Skeletal muscle satellite cell (primary cell): ENCODE results near the gene PHYHD1.

Experiments used
- H3K27me3 ChIP-seq: 2 replicates; pipeline ENCODE4 v1.7.0; 2013; ENCODE audit warnings: low read length; ENCODE audit not compliant: control insufficient read depth, insufficient read depth
- H3K36me3 ChIP-seq: 2 replicates; pipeline ENCODE4 v1.7.0; 2013; ENCODE audit warnings: mild to moderate bottlenecking, control low read depth, low read length; ENCODE audit not compliant: insufficient read depth
- H3K4me1 ChIP-seq: 2 replicates; pipeline ENCODE4 v1.7.0; 2013; ENCODE audit warnings: low read length; ENCODE audit not compliant: control insufficient read depth, insufficient read depth
- H3K4me2 ChIP-seq: 2 replicates; pipeline ENCODE4 v1.7.0; 2013; ENCODE audit warnings: mild to moderate bottlenecking, low read length
- H3K4me3 ChIP-seq: 2 replicates; pipeline ENCODE4 v1.7.0; 2013; ENCODE audit warnings: low read length
- H3K9ac ChIP-seq: 2 replicates; pipeline ENCODE4 v1.7.0; 2013; ENCODE audit warnings: mild to moderate bottlenecking, low read depth, low read length, moderate library complexity
- H3K9me3 ChIP-seq: replicated peaks from 2 replicates; pipeline ENCODE4 v1.7.0; 2013; ENCODE audit warnings: mild to moderate bottlenecking, control low read depth, low read length

Gene PHYHD1

DNA sequence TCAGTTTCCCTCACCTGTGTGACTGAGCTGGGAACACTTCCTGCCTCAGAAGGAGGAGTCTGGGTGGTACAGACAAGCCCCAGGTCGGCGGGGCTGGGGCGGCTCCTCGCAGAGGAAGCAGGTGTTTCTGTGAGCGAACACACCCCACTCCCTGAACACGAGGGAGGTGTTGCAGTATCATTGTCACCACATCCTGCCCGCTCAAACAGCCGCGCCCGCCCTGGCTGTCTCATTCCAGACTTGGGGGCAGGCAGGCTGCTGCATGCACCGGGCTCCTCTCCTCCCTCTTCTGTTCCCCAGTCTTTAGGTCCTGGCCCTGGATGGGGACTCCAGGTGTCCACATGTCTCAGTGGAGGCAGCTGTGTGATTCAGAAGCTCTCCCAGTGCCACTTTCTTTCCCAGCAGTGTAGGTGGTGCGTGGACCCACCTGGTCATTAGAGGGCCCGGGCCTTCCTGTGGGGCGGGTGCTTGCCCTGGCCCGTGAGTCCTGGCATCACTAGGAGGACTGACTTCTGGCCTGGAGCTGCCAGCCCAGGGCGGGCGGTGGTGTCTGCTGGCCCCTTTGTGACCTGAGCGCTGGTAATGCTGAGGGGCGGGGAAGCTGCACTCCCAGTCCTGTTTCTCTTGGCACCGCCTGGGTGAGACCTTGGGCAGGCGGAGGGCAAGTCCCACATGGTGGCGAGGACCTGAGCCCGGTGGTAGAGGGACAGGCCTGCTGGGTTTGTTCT lies 18.3 kb upstream of the PHYHD1 start:
- Histone ChIP-seq H3K27me3 (no peaks in the 10 kb centered on the region), H3K9ac (peak overlapping the region; percentile 4), H3K4me1 (peaks cover 48% of the 10 kb centered on the region), H3K9me3 (no peaks in the 10 kb centered on the region), H3K4me3 (no peak overlapping the region), H3K4me2 (no peak overlapping the region), H3K36me3 (peaks cover 44% of the 10 kb centered on the region)

DNA sequence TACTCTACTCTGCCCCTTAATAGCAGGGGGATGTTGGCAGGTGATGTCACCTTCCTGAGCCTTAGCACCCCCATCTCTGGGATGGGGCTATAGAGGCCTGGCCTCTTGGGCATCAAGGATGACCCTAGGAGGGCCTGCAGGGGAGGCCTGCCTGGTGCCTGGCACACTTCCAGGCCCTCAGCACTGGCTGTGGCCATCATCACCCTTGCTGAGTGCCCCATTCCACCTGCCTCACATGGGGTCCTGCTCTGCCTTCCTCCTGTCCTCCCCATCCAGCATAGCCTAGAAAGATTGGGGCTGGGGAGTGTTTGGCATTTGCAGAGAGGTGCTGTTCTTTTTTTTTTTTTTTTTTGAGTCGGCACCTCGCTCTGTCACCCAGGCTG lies 17.7 kb upstream of the PHYHD1 start:
- Histone ChIP-seq H3K4me1 (peaks cover 48% of the 10 kb centered on the region), H3K9ac (peak overlapping the region; percentile 4), H3K9me3 (no peaks in the 10 kb centered on the region), H3K4me2 (no peak overlapping the region), H3K27me3 (no peaks in the 10 kb centered on the region), H3K4me3 (no peak overlapping the region), H3K36me3 (peaks cover 50% of the 10 kb centered on the region)

DNA sequence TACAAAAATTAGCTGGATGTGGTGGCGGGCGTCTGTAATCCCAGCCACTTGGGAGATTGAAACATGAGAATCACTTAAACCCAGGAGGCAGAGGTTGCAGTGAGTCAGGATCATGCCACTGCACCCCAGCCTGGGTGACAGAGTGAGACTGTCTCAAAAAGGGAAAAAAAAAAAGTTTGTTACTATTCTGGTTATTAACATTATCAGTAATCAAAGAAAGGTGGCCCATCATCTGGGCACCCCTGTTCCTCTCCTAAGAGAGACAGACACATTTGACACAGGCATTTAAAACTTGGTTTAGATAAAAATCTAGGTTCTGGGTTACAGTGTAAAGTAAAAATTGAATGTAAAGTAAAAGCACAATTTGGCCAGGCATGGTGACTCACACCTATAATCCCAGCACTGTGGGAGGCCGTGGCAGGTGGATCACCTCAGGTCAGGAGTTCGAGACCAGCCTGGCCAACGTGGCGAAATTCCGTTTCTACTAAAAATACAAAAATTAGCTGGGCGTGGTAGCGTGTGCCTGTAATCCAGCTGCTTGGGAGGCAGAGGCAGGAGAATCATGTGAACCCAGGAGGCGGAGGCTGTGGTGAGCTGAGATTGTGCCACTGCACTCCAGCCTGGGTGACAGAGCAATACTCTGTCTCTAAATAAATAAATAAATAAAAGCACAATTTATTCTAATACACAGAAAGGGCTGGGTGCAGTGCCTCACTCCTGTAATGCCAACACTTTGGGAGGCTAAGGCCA lies 16.7 kb upstream of the PHYHD1 start:
- Histone ChIP-seq H3K9ac (no peak overlapping the region), H3K27me3 (no peaks in the 10 kb centered on the region), H3K4me1 (peaks cover 44% of the 10 kb centered on the region), H3K9me3 (no peaks in the 10 kb centered on the region), H3K36me3 (peaks cover 50% of the 10 kb centered on the region), H3K4me3 (no peak overlapping the region), H3K4me2 (no peak overlapping the region)

DNA sequence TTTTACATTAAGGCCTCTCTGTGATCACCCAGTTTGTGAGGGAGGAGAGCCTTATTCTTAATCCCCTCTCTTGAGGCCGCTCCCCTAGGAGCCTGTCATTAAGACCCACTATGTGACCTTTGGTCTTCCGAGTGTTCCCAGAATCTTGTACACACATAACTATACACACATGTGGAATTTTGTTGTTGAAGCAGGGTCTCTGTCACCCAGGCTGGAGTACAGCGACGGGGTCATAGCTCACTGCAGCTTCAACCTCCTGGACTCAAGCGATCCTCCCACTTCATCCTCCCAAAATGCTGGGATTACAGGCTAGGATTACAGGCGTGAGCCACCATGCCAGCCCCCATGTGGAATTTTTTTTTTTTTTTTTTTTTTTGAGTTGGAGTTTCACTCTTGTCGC lies 14.8 kb upstream of the PHYHD1 start:
- Histone ChIP-seq H3K4me3 (no peak overlapping the region), H3K9me3 (no peaks in the 10 kb centered on the region), H3K27me3 (no peaks in the 10 kb centered on the region), H3K36me3 (peaks cover 57% of the 10 kb centered on the region), H3K4me1 (peaks cover 41% of the 10 kb centered on the region), H3K9ac (no peak overlapping the region), H3K4me2 (no peak overlapping the region)

DNA sequence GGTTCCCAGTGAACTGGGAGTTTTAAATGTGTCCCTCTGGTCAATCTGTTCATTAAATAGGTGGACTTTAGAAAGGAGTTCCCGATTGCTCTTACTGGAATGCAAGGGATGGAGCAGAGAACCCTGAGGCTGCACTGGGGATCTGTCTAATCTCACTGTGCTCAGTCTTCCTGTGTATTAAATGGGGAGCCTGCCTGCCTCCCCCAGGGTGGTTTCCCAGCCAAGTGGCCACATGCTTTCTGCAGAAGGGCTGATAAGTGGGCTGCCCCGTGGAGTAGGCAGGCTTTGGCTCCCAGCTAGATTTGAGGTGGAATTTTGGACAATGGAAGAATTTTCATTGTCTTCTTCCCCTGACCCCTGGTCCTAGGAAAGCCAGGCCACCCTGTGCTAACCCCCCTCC lies 14.0 kb upstream of the PHYHD1 start:
- peaks cover 43% of the 10 kb centered on the region for H3K4me1 ChIP-seq
- H3K36me3 ChIP-seq = peaks cover 57% of the 10 kb centered on the region
- no peak overlapping the region for H3K4me2 ChIP-seq
- H3K4me3 ChIP-seq = no peak overlapping the region
- no peaks in the 10 kb centered on the region for H3K9me3 ChIP-seq
- H3K9ac ChIP-seq = no peak overlapping the region
- no peaks in the 10 kb centered on the region for H3K27me3 ChIP-seq

DNA sequence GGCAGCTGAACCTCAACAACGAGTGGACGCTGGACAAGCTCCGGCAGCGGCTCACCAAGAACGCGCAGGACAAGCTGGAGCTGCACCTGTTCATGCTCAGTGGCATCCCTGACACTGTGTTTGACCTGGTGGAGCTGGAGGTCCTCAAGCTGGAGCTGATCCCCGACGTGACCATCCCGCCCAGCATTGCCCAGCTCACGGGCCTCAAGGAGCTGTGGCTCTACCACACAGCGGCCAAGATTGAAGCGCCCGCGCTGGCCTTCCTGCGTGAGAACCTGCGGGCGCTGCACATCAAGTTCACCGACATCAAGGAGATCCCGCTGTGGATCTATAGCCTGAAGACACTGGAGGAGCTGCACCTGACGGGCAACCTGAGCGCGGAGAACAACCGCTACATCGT lies 12.4 kb upstream of the PHYHD1 start:
- no peak overlapping the region for H3K9ac ChIP-seq
- H3K36me3 ChIP-seq = peaks cover 58% of the 10 kb centered on the region
- no peak overlapping the region for H3K4me2 ChIP-seq
- H3K4me1 ChIP-seq = peaks cover 43% of the 10 kb centered on the region
- no peak overlapping the region for H3K4me3 ChIP-seq
- no peaks in the 10 kb centered on the region for H3K9me3 ChIP-seq
- no peaks in the 10 kb centered on the region for H3K27me3 ChIP-seq

DNA sequence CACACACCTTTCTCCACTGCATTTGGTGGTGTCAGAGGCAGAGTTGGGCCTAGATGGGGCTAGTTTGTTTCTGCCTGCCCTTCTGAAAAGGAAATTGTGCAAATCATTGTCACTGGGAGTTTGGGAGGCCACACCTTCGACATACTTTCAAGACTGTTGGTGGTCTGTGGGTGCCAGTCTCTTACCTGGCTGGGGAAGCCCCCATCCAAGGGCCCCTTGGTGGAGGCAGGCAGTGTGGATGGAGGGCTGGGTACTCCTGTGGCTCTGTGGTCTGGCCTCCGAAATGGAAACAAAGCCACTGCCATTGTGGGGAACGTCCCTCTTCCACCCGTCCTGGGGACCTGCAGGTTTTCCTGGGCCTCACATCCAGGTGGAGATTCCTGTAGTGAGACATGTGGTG lies 10.9 kb upstream of the PHYHD1 start:
- Histone ChIP-seq H3K4me1 (peaks cover 48% of the 10 kb centered on the region), H3K9ac (no peak overlapping the region), H3K9me3 (no peaks in the 10 kb centered on the region), H3K4me2 (no peak overlapping the region), H3K27me3 (no peaks in the 10 kb centered on the region), H3K36me3 (peaks cover 71% of the 10 kb centered on the region), H3K4me3 (no peak overlapping the region)

DNA sequence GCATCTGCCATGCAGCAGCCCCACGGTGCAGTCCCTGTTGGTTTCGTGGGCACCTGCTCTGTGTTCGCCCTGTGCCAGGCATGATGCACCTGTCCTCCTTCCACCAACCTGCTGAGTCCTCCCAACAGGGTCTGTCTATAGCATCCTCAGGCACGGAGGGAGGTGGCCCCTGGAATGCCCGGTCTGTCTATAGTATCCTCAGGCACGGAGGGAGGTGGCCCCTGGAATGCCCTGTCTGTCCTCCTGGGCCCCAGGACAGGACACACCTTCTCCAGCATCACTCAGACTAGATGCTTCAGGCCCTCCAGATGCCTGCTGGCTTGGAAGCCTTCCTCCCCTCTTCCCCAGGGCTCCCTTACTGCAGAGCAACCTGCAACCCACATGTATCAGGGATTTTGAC lies 9.9 kb upstream of the PHYHD1 start:
- H3K27me3 ChIP-seq = no peaks in the 10 kb centered on the region
- no peak overlapping the region for H3K4me3 ChIP-seq
- peaks cover 56% of the 10 kb centered on the region for H3K4me1 ChIP-seq
- H3K9ac ChIP-seq = peak overlapping the region; percentile 41
- no peaks in the 10 kb centered on the region for H3K9me3 ChIP-seq
- peak overlapping the region; percentile 68 for H3K4me2 ChIP-seq
- peaks cover 77% of the 10 kb centered on the region for H3K36me3 ChIP-seq

DNA sequence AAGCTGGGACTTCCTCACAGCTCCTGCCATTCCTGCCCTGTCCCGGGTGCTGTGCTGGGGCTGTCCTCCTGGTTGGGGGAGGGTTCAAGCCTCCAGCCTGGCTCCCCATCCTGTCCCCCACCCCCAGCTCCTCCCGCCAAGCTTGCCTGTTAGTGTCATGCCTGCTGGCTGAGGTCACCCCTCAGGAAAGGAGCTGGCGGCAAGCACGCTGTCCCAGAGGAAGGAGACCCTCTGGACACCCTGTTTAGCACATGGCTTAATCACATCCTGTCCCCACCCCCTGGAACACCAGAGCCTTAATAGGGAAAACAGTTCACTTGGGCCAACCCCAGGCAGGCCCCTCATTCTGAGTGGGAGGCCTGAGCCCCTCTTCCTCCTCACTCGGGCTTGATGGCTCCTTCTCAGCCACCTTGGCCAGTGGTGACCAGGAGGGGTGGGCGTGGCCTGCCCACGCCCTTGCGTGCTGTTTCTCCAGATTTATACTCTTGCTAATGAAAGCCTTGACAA lies 9.2 kb upstream of the PHYHD1 start:
- Histone ChIP-seq H3K4me1 (peaks cover 62% of the 10 kb centered on the region), H3K9me3 (no peaks in the 10 kb centered on the region), H3K27me3 (no peaks in the 10 kb centered on the region), H3K36me3 (peaks cover 83% of the 10 kb centered on the region), H3K4me3 (peak overlapping the region; percentile 47), H3K4me2 (peak overlapping the region; percentile 68), H3K9ac (peak overlapping the region; percentile 41)

DNA sequence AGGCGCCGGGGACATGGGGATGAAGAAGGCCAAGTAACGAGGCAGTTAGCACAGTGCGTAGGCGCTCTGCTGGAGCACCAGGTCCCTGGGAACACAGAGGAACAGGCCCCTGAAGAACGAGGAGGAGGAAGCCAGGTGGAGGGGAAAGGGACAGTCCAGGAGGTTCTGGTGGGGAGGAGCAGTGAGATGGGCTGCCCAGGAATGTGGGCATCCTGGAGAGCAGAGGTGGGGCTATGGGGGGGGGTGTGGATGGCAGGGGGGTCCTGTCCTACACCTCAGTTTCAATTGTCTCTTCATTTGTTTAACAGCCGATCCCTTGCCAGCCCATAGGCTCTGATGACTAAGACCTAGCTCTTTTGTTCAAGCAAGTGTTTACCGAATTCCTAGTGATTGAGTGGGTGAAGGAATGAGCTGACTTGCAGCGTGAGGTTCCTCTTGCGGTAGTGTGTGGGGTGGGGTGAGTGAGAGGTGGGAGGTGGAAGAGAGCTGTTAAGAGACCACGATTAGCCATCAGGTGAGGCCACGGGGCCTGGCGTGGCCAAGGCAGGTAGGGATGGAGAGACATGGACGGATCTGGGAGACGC lies 8.4 kb upstream of the PHYHD1 start:
- H3K4me3 ChIP-seq = peak overlapping the region; percentile 48
- peaks cover 79% of the 10 kb centered on the region for H3K36me3 ChIP-seq
- no peaks in the 10 kb centered on the region for H3K9me3 ChIP-seq
- peak overlapping the region; percentile 68 for H3K4me2 ChIP-seq
- H3K27me3 ChIP-seq = no peaks in the 10 kb centered on the region
- peaks cover 70% of the 10 kb centered on the region for H3K4me1 ChIP-seq
- H3K9ac ChIP-seq = peak overlapping the region; percentile 41

DNA sequence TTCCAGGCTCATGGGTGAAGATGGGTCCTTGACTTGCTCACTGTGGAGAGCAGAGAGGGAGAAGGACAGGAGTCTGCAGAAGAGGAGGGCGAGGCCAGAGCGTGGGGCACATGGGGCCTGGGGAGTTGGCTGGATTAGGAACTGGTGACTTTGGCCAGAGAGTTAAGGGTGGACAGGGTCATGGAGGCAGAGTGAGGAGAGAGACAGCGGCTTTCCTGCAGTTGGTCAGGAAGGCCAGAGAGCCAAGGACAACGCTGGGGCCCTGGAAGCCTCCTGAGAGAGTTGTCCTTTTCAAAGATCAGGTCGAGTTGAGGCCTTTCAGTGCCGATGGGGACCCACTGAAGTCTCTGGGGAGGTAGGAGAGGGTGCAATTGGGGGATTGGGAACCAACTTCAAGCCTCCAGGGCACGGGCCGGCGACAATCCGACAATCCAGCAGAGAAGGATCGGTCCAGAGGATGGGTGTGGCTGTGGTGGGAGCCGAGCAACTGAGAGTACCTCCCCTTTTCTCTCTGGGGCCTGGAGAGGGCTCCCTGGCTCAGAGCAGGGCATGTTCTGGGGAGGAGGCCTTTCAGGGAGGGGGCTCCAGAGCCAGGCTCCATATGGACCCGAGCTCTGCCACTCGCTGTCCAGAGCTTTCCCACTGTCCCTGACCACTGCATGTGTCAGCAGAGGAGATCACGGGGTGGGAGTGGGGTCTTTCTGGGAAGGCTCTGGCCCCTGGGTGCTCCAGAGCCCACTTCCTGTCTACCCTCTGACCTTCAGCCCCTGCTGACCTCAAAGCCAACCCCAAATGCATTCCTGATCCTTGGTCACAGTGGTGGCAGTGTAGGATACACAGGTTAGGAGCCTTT lies 7.5 kb upstream of the PHYHD1 start:
- Histone ChIP-seq H3K4me3 (peak overlapping the region; percentile 48), H3K36me3 (peaks cover 79% of the 10 kb centered on the region), H3K27me3 (no peaks in the 10 kb centered on the region), H3K9me3 (no peaks in the 10 kb centered on the region), H3K4me2 (peak overlapping the region; percentile 68), H3K9ac (peak overlapping the region; percentile 37), H3K4me1 (peaks cover 74% of the 10 kb centered on the region)
